Gastroesophageal sphincter (tissue), 4 donors: ENCODE results near the gene AXIN2. TPM values are rescaled to one million over a fixed set of nuclear protein-coding genes. Genes with fewer than 3 reads are reported as not detected.

ENCODE experiments used
- ATAC-seq: fragments of 150-250 bp; one replicate; pipeline ENCODE4 v1.9.1; 2016; ENCODE audit warnings: mild to moderate bottlenecking, moderate library complexity
- H3K27ac ChIP-seq, 4 donors: fragments of 200-600 bp; sonication (generic) in 3 of 4; 1 replicate in 3 of 4; 2 replicates in 1 of 4; pipeline ENCODE4 v1.5.1; 2016 to 2019
- H3K27me3 ChIP-seq: fragments of 200-600 bp; sonication (generic); one replicate; pipeline ENCODE4 v1.5.1; 2019
- H3K36me3 ChIP-seq, 2 donors: fragments of 200-600 bp; sonication (generic); one replicate each; pipeline ENCODE4 v1.5.1; 2019; ENCODE audit warnings: control low read depth in 1 of 2
- H3K4me1 ChIP-seq, 3 donors: fragments of 200-600 bp; sonication (generic); 1 replicate in 2 of 3; 2 replicates in 1 of 3; pipeline ENCODE4 v1.5.1; 2016 to 2019; ENCODE audit warnings: control low read depth in 2 of 3
- H3K4me3 ChIP-seq, 2 donors: fragments of 200-600 bp; sonication (generic); one replicate each; pipeline ENCODE4 v1.5.1; 2019; ENCODE audit warnings: mild to moderate bottlenecking in 1 of 2, moderate library complexity in 1 of 2
- H3K9me3 ChIP-seq, 3 donors: fragments of 200-600 bp; sonication (generic); one replicate each; pipeline ENCODE4 v1.5.1; 2017 to 2019; ENCODE audit warnings: control low read depth in 2 of 3
- CTCF ChIP-seq, 4 experiments: fragments of 200-600 bp in 2 of 4; fragments of 450-650 bp in 2 of 4; sonication (generic) in 1 of 4; IDR thresholded peaks; one replicate each; pipeline ENCODE4 v1.5.1; 2017 to 2019; ENCODE audit warnings: antibody characterized with exemption in 4 of 4, mild to moderate bottlenecking in 2 of 4, moderate library complexity in 2 of 4
- EP300 ChIP-seq: sonication (generic); formaldehyde crosslinking; IDR thresholded peaks from one replicate; pipeline ENCODE4 v1.6.1; 2017; ENCODE audit warnings: antibody characterized with exemption, mild to moderate bottlenecking
- POLR2A ChIP-seq, 2 donors: fragments of 450-650 bp; IDR thresholded peaks; one replicate each; pipeline ENCODE4 v1.6.1; 2017; ENCODE audit warnings: antibody characterized with exemption in 2 of 2, mild to moderate bottlenecking in 2 of 2, moderate library complexity in 1 of 2
- POLR2AphosphoS5 ChIP-seq: sonication (generic); formaldehyde crosslinking; IDR thresholded peaks from one replicate; pipeline ENCODE4 v1.6.1; 2017; ENCODE audit warnings: antibody characterized with exemption
- WGBS, 2 donors: methylation state at CpG; one replicate each; pipeline ENCODE4 v1.1.5; 2018; ENCODE audit warnings: low coverage in 1 of 2; 5-methylcytosine and 5-hydroxymethylcytosine counted together
- total RNA-seq, 4 donors: library from RNA; depleted of rRNA; stranded (reverse); fragments of >200 nt; gene quantifications; one replicate each; pipeline ENCODE4 v1.1.0, GENCODE V29; 2016

The AXIN2 gene
- total RNA-seq, 4 donors from 2014 or later: 17.2 to 49.6 (median 40.5) TPM

- TF ChIP-seq EP300 (no peak), CTCF (IDR thresholded peaks at IDR 0.05) (peak in 3 of 4 experiments; percentile 26 to 46 (median 39)), POLR2AphosphoS5 (peak; percentile 17)
- WGBS, 2 donors: 20 to 28% methylated on average over 8 to 11 of the region's 18 CpGs
Measured at GRCh38 chr17:65554553-65555223, 6.8 kb downstream of the AXIN2 start.

GRCh38 chr17:65553646-65554552, 7.5 kb downstream of the AXIN2 start:
- ATAC-seq: no peak
- no peak overlapping the region for H3K4me3 ChIP-seq
- H3K9me3 ChIP-seq: no peaks in the 10 kb centered on the region
- 12 to 21% methylated on average over 4 to 8 of the region's 10 CpGs for WGBS, 2 donors
- peaks cover 0 to 39% (median 9%) of the 10 kb centered on the region in 3 donors for H3K4me1 ChIP-seq
- peaks cover 0 to 23% of the 10 kb centered on the region in 2 donors for H3K36me3 ChIP-seq
- H3K27me3 ChIP-seq: no peaks in the 10 kb centered on the region
- no peak overlapping the region for H3K27ac ChIP-seq
- TF ChIP-seq POLR2AphosphoS5: no peak
- no peak for TF ChIP-seq POLR2A (IDR thresholded peaks at IDR 0.05)
- peak in 1 of 4 experiments; percentile 2 for TF ChIP-seq CTCF (IDR thresholded peaks at IDR 0.05)
- TF ChIP-seq EP300: no peak

More at GRCh38 chr17:65554553-65555223, 6.8 kb downstream of the AXIN2 start:
- ATAC-seq: peak; percentile 30
- no peak overlapping the region for H3K27ac ChIP-seq
- H3K9me3 ChIP-seq: no peaks in the 10 kb centered on the region
- H3K4me1 ChIP-seq: peaks cover 0 to 38% (median 9%) of the 10 kb centered on the region in 3 donors
- H3K36me3 ChIP-seq: peaks cover 0 to 15% of the 10 kb centered on the region in 2 donors
- H3K4me3 ChIP-seq: no peak overlapping the region
- no peaks in the 10 kb centered on the region for H3K27me3 ChIP-seq

- Histone ChIP-seq H3K27me3 (no peaks in the 10 kb centered on the region), H3K4me3 (no peak overlapping the region), H3K9me3 (no peaks in the 10 kb centered on the region), H3K36me3 (peaks cover 0 to 29% of the 10 kb centered on the region in 2 donors), H3K4me1 (peaks cover 0 to 36% (median 9%) of the 10 kb centered on the region in 3 donors), H3K27ac (no peak overlapping the region)
- 61% methylated on average over 6 of the region's 6 CpGs for WGBS, 2 donors
- TF ChIP-seq EP300: no peak
- peak; percentile 23 for TF ChIP-seq POLR2AphosphoS5
- no peak for ATAC-seq
Measured at GRCh38 chr17:65553009-65553645, 8.3 kb downstream of the AXIN2 start.

- H3K4me1 ChIP-seq: peaks cover 0 to 34% (median 9%) of the 10 kb centered on the region in 3 donors
- ATAC-seq: no peak
- H3K4me3 ChIP-seq: no peak overlapping the region
- 65 to 74% methylated on average over 4 of the region's 4 CpGs for WGBS, 2 donors
- H3K9me3 ChIP-seq: no peaks in the 10 kb centered on the region
- TF ChIP-seq EP300 (no peak), POLR2AphosphoS5 (no peak), POLR2A (IDR thresholded peaks at IDR 0.05) (no peak)
- H3K27me3 ChIP-seq: no peaks in the 10 kb centered on the region
- H3K27ac ChIP-seq: no peak overlapping the region
- peaks cover 0 to 25% of the 10 kb centered on the region in 2 donors for H3K36me3 ChIP-seq
Measured at GRCh38 chr17:65552214-65552613, 9.2 kb downstream of the AXIN2 start.

- H3K27ac ChIP-seq: no peak overlapping the region
- TF ChIP-seq CTCF (IDR thresholded peaks at IDR 0.05): no peak
- H3K4me1 ChIP-seq: peaks cover 0 to 42% (median 16%) of the 10 kb centered on the region in 3 donors
- H3K4me3 ChIP-seq: no peak overlapping the region
- H3K27me3 ChIP-seq: no peaks in the 10 kb centered on the region
- WGBS, 2 donors: 70 to 82% methylated on average over 6 to 7 of the region's 9 CpGs
- no peak for ATAC-seq
- H3K36me3 ChIP-seq: peaks cover 0 to 27% of the 10 kb centered on the region in 2 donors
- no peaks in the 10 kb centered on the region for H3K9me3 ChIP-seq
Measured at GRCh38 chr17:65551267-65552040, 10.0 kb downstream of the AXIN2 start.
